H1 (cell line): ENCODE results near the gene HIC1.

ENCODE experiments used
- BRCA1 ChIP-seq: IDR thresholded peaks from 2 replicates; pipeline ENCODE4 v1.6.1; 2012; ENCODE audit warnings: low read depth, low read length, improper control_type of control experiment
- CTCF ChIP-seq, 3 experiments: IDR thresholded peaks; 1 replicate in 2 of 3; 2 replicates in 1 of 3; pipeline versions ENCODE4 v1.5.1 to v1.6.1; 2011; ENCODE audit warnings: low read length in 3 of 3, mild to moderate bottlenecking in 3 of 3, inconsistent platforms in 2 of 3, low read depth in 1 of 3, moderate library complexity in 1 of 3; ENCODE audit not compliant: insufficient read depth in 1 of 3; ENCODE audit errors: control extremely low read depth in 1 of 3
- GABPA ChIP-seq: IDR thresholded peaks from 2 replicates; pipeline ENCODE4 v1.6.1; 2011; ENCODE audit warnings: mild to moderate bottlenecking, low read length, moderate library complexity, borderline replicate concordance; ENCODE audit not compliant: insufficient read depth

- no peak for TF ChIP-seq GABPA
- no peak for TF ChIP-seq CTCF (IDR thresholded peaks at IDR 0.05; ENCODE audit: control extremely low read depth in 1 of 3, insufficient read depth in 1 of 3, low read depth in 1 of 3, low read length in 3 of 3)
- no peak for TF ChIP-seq BRCA1
Observed at GRCh38 chr17:2034806-2035540, 19.9 kb upstream of the HIC1 start.
